H9 (cell line): ENCODE measurements around the gene VEZT. TPM values are rescaled to one million over a fixed set of nuclear protein-coding genes. Genes with fewer than 3 reads are reported as not detected.

Experiments
- DNase-seq: peaks from one replicate; pipeline ENCODE4 v3.0.0-alpha.2; 2017
- H2AFZ ChIP-seq: one replicate; pipeline ENCODE4 v1.6.1; 2013; ENCODE audit warnings: mild to moderate bottlenecking, low read length, control low read depth, moderate library complexity
- H2AK5ac ChIP-seq: 2 replicates; pipeline ENCODE4 v1.6.1; 2013; ENCODE audit warnings: low read length, control low read depth, mixed read lengths; ENCODE audit not compliant: insufficient read length
- H2BK120ac ChIP-seq: one replicate; pipeline ENCODE4 v1.6.1; 2013; ENCODE audit warnings: low read depth, mild to moderate bottlenecking, low read length, control low read depth, inconsistent platforms; ENCODE audit not compliant: poor library complexity, severe bottlenecking
- H2BK12ac ChIP-seq: 2 replicates; pipeline ENCODE4 v1.6.1; 2013; ENCODE audit warnings: low read length, control low read depth, mixed read lengths, low read depth; ENCODE audit not compliant: insufficient read length
- H2BK15ac ChIP-seq: 2 replicates; pipeline ENCODE4 v1.6.1; 2013; ENCODE audit warnings: low read depth, low read length, control low read depth
- H2BK20ac ChIP-seq: one replicate; pipeline ENCODE4 v1.6.1; 2013; ENCODE audit warnings: low read depth, mild to moderate bottlenecking, low read length, control low read depth, inconsistent platforms; ENCODE audit not compliant: poor library complexity, severe bottlenecking
- H2BK5ac ChIP-seq: 2 replicates; pipeline ENCODE4 v1.6.1; 2013; ENCODE audit warnings: low read length, control low read depth, mixed read lengths; ENCODE audit not compliant: insufficient read length
- H3K14ac ChIP-seq: 2 replicates; pipeline ENCODE4 v1.6.1; 2013; ENCODE audit warnings: low read length, control low read depth; ENCODE audit not compliant: insufficient read depth
- H3K18ac ChIP-seq: 2 replicates; pipeline ENCODE4 v1.6.1; 2013; ENCODE audit warnings: low read depth, mild to moderate bottlenecking, mixed read lengths, low read length, control low read depth; ENCODE audit not compliant: insufficient read length
- H3K23ac ChIP-seq: 2 replicates; pipeline ENCODE4 v1.6.1; 2013; ENCODE audit warnings: low read length, control low read depth, mixed read lengths, low read depth; ENCODE audit not compliant: insufficient read length
- H3K23me2 ChIP-seq: 2 replicates; pipeline ENCODE4 v1.6.1; 2013; ENCODE audit warnings: low read depth, mild to moderate bottlenecking, mixed read lengths, low read length, control low read depth; ENCODE audit not compliant: insufficient read length, poor library complexity, severe bottlenecking
- H3K27ac ChIP-seq: 2 replicates; pipeline ENCODE4 v1.5.1; 2013; ENCODE audit warnings: low read length, control low read depth, mixed read lengths, low read depth; ENCODE audit not compliant: insufficient read length
- H3K27me3 ChIP-seq: 2 replicates; pipeline ENCODE4 v1.6.1; 2013; ENCODE audit warnings: low read length, control low read depth, inconsistent platforms; ENCODE audit not compliant: insufficient read depth
- H3K4ac ChIP-seq: 2 replicates; pipeline ENCODE4 v1.6.1; 2013; ENCODE audit warnings: low read depth, mild to moderate bottlenecking, control low read depth, inconsistent platforms, low read length, moderate library complexity
- H3K4me1 ChIP-seq: 2 replicates; pipeline ENCODE4 v1.6.1; 2013; ENCODE audit warnings: low read length, control low read depth, inconsistent platforms; ENCODE audit not compliant: insufficient read depth
- H3K4me2 ChIP-seq: 2 replicates; pipeline ENCODE4 v1.6.1; 2013; ENCODE audit warnings: low read length, control low read depth, mixed read lengths; ENCODE audit not compliant: insufficient read length, insufficient read depth
- H3K56ac ChIP-seq: 2 replicates; pipeline ENCODE4 v1.6.1; 2013; ENCODE audit warnings: low read depth, mild to moderate bottlenecking, mixed read lengths, low read length, control low read depth; ENCODE audit not compliant: insufficient read length
- H3K79me1 ChIP-seq: 2 replicates; pipeline ENCODE4 v1.6.1; 2013; ENCODE audit warnings: low read depth, mild to moderate bottlenecking, moderate library complexity, low read length, control low read depth, inconsistent platforms; ENCODE audit not compliant: insufficient read depth, poor library complexity, severe bottlenecking
- H3K79me2 ChIP-seq: 2 replicates; pipeline ENCODE4 v1.6.1; 2013; ENCODE audit warnings: low read length, control low read depth, inconsistent platforms; ENCODE audit not compliant: insufficient read depth
- H3K9ac ChIP-seq: 2 replicates; pipeline ENCODE4 v1.6.1; 2013; ENCODE audit warnings: low read length, control low read depth, mixed read lengths; ENCODE audit not compliant: insufficient read length; ENCODE audit errors: extremely low read depth
- H3K9me3 ChIP-seq: one replicate; pipeline ENCODE4 v1.6.1; 2013; ENCODE audit warnings: low read depth, low read length, inconsistent platforms; ENCODE audit not compliant: control insufficient read depth
- H3T11ph ChIP-seq: one replicate; pipeline ENCODE4 v1.6.1; 2013; ENCODE audit warnings: mild to moderate bottlenecking, low read length, control low read depth, inconsistent platforms
- H4K20me1 ChIP-seq: one replicate; pipeline ENCODE4 v1.6.1; 2013; ENCODE audit not compliant: control insufficient read depth, insufficient read length, insufficient read depth
- H4K5ac ChIP-seq: 2 replicates; pipeline ENCODE4 v1.6.1; 2013; ENCODE audit warnings: low read depth, mild to moderate bottlenecking, mixed read lengths, low read length, control low read depth; ENCODE audit not compliant: insufficient read length
- H4K8ac ChIP-seq: replicated peaks from 2 replicates; pipeline ENCODE4 v1.6.1; 2013; ENCODE audit warnings: low read length, control low read depth, mixed read lengths, low read depth; ENCODE audit not compliant: insufficient read length
- H4K91ac ChIP-seq: 2 replicates; pipeline ENCODE4 v1.6.1; 2013; ENCODE audit warnings: low read depth, mild to moderate bottlenecking, moderate library complexity, mixed read lengths, low read length, control low read depth; ENCODE audit not compliant: insufficient read length
- H3K27ac Mint-ChIP-seq, 3 experiments: 2 replicates in 2 of 3; 3 replicates in 1 of 3; pipeline ENCODE4 v1.8.0; 2020 to 2021; ENCODE audit warnings: mixed read lengths in 3 of 3, mild to moderate bottlenecking in 1 of 3, moderate library complexity in 1 of 3
- H3K27me3 Mint-ChIP-seq: 2 replicates; pipeline ENCODE4 v1.8.0; 2021; ENCODE audit warnings: low read depth, mild to moderate bottlenecking, moderate library complexity, mixed read lengths
- H3K36me3 Mint-ChIP-seq, 3 experiments: 2 replicates in 2 of 3; 3 replicates in 1 of 3; pipeline ENCODE4 v1.8.0; 2020 to 2021; ENCODE audit warnings: low read depth in 3 of 3, mixed read lengths in 3 of 3; ENCODE audit not compliant: insufficient read depth in 1 of 3
- H3K4me1 Mint-ChIP-seq, 2 experiments: 2 replicates each; pipeline ENCODE4 v1.8.0; 2020; ENCODE audit warnings: mixed read lengths in 2 of 2
- H3K4me3 Mint-ChIP-seq, 2 experiments: 2 replicates in 1 of 2; 3 replicates in 1 of 2; pipeline ENCODE4 v1.8.0; 2020 to 2021; ENCODE audit warnings: mild to moderate bottlenecking in 2 of 2, mixed read lengths in 2 of 2, moderate library complexity in 1 of 2
- H3K9me3 Mint-ChIP-seq, 2 experiments: 2 replicates in 1 of 2; 3 replicates in 1 of 2; pipeline ENCODE4 v1.8.0; 2020; ENCODE audit warnings: mild to moderate bottlenecking in 2 of 2, mixed read lengths in 2 of 2, moderate library complexity in 1 of 2
- CTCF ChIP-seq: fragments of 200-600 bp; sonication (generic); conservative IDR thresholded peaks from 3 replicates; pipeline ENCODE4 v1.8.0; 2021; ENCODE audit warnings: antibody characterized with exemption, mild to moderate bottlenecking
- WGBS: extraction: QIAGEN DNeasy Blood & Tissue Kit; methylation state at CpG from one replicate; pipeline ENCODE4 v1.1.7; 2013; ENCODE audit warnings: missing lambda C conversion rate, low lambda C conversion rate, mixed read lengths; ENCODE audit not compliant: insufficient read length; ENCODE audit errors: extremely low coverage; 5-methylcytosine and 5-hydroxymethylcytosine counted together
- total RNA-seq: library from RNA; stranded (reverse); gene quantifications from 2 replicates; pipeline ENCODE4 v1.2.1, GENCODE V29; 2021

The VEZT gene
- total RNA-seq, 1 experiment from 2014 or later = 69.8 TPM

- peaks cover 14 to 15% of the 10 kb centered on the region in 2 experiments for H3K4me1 Mint-ChIP-seq
- no peak overlapping the region for H2BK5ac ChIP-seq
- no peak overlapping the region for H2AK5ac ChIP-seq
- H3K18ac ChIP-seq = no peak overlapping the region
- no peak for TF ChIP-seq CTCF
- no peaks in the 10 kb centered on the region for H3K27me3 Mint-ChIP-seq
- no peak overlapping the region for H3K4me3 Mint-ChIP-seq
- H3K23me2 ChIP-seq = no peaks in the 10 kb centered on the region
- H3K36me3 Mint-ChIP-seq = no peaks in the 10 kb centered on the region
- H2BK120ac ChIP-seq = no peak overlapping the region
- H3K79me2 ChIP-seq = no peaks in the 10 kb centered on the region
- H3K4me2 ChIP-seq = no peak overlapping the region
- H2BK20ac ChIP-seq = no peak overlapping the region
- H2BK12ac ChIP-seq = no peak overlapping the region
- no peak overlapping the region for H3K9ac ChIP-seq
- H2BK15ac ChIP-seq = no peak overlapping the region
- no peak overlapping the region for H3T11ph ChIP-seq
- H3K14ac ChIP-seq = no peak overlapping the region
- H3K27ac ChIP-seq = no peak overlapping the region
- H3K79me1 ChIP-seq = no peaks in the 10 kb centered on the region
- H2AFZ ChIP-seq = no peak overlapping the region
- H3K56ac ChIP-seq = no peak overlapping the region
- no peaks in the 10 kb centered on the region for H3K4me1 ChIP-seq
- no peak overlapping the region for H3K27ac Mint-ChIP-seq
- H3K4ac ChIP-seq = no peak overlapping the region
- H3K27me3 ChIP-seq = no peaks in the 10 kb centered on the region
- no peaks in the 10 kb centered on the region for H4K20me1 ChIP-seq
- no peaks in the 10 kb centered on the region for H3K9me3 Mint-ChIP-seq
- H3K9me3 ChIP-seq = no peaks in the 10 kb centered on the region
- no CpG with 5 or more reads among the region's 5 CpGs for WGBS
- DNase-seq = no peak
- H4K8ac ChIP-seq = no peak overlapping the region
- no peak overlapping the region for H4K5ac ChIP-seq
- H4K91ac ChIP-seq = no peak overlapping the region
- no peak overlapping the region for H3K23ac ChIP-seq
Measured at GRCh38 chr12:95337146-95337545, 119.5 kb downstream of the VEZT start.
